ENCODE data around the gene EIF4E1B.
A peak's percentile ranks its signal among the peaks of the same experiment; 100 is the strongest.
"Not testable (repeated sequence)": the region's sequence is repeated elsewhere in the genome, so short reads cannot be mapped to it uniquely, and the experiment has no call there.

Gene EIF4E1B

DNA sequence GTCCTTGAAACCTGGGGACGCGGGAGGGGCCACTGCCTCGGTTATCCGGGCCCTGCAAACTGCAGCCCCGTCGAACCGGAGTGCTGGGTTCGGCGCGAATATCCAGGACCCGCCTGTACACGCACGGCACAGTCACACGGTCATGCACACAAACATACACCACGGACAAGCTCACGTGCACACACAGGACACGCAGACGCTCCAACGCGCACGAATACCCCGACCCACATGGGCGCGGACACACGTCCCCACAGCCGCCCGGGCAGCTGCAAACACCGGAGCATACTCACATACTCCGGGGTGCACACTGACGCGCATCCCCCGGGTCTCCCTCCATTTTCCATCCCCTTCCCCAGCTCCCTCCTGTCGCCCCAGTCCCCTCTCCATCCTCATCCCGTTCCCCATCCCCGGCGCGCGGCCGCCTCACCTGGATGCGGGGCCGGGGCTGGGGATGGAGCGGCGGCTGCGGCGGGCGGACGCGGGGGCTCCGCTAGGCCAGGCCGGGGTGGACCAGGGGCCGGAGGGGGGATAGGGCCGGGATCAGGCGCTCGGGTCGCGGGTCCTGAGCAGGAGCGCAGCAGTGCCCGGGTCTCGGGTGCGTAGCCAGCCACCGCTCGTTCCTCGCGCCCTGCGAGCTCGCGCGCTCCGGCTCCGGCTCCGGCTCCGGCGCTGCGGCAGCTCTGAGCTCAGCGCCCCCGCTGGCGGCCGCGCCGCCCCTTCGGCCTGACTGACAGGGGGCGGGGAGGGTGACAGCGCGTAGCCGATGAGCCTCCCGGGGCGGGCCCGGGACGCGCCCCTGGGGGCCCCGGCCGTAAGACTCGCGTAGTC lies at the start of gene EIF4E1B, which contains the start of gene SNCB:
Gene EIF4E1B, plus strand, starts transcription at position 823 of the 828 bp plus-strand sequence. CDS start 12,113 bp downstream, outside the sequence.
Gene SNCB, minus strand, starts transcription at position 682 of the 828 bp plus-strand sequence. CDS start 880 bp downstream, outside the sequence.
- DNase-seq: peak; percentile 90

GRCh38 chr5:176581361-176581760 lies 49.1 kb upstream of the EIF4E1B start:
- DNase-seq: no peak

DNA sequence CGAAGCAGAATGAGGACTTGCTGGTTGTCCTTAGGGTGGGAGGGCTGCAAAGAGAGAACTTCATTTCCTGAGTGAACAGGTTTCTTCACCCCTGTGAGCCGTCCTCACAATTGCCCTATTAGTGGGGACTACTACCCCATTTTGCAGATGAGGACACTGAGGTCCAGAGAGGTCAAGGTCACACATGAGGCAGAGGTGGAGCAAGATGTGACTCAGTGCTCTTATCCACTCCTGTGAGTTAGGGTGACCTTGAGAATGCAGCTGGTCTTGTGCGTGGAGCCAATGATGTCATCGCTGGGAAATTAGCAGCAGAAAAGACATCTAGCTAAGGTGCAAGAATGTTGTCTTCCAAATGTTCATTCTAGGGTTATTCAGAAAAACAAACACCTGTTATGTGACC lies 47.4 kb upstream of the EIF4E1B start:
- no peak for DNase-seq

- DNase-seq: no peak
Measured at GRCh38 chr5:176587398-176587797, 43.1 kb upstream of the EIF4E1B start.

GRCh38 chr5:176588297-176588696 lies 42.2 kb upstream of the EIF4E1B start:
- no peak for DNase-seq

GRCh38 chr5:176589039-176589769 lies 41.3 kb upstream of the EIF4E1B start:
- no peak for DNase-seq

GRCh38 chr5:176590035-176590717 lies 40.3 kb upstream of the EIF4E1B start:
- DNase-seq: no peak

GRCh38 chr5:176591667-176592066 lies 38.8 kb upstream of the EIF4E1B start:
- not testable (repeated sequence) for DNase-seq

DNA sequence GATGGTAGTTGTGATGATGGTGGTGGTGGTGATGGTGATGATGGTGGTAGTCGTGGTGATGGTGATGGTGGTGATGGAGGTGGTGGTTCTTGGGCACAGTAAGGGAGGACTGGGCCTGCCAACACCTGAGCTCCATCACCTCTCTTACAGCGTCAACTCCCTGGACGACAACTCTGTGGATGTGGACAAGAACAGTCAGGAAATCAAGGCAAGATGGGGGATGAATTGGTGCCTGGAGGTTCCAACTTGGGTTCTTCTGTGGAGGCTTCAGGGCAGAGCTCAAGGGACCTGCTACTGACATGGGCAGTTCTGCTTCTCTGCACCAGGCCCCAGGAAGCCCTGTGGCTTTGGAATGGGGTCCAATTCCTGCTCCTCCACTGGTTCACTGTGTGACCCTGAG lies 37.9 kb upstream of the EIF4E1B start:
- no peak for DNase-seq

DNA sequence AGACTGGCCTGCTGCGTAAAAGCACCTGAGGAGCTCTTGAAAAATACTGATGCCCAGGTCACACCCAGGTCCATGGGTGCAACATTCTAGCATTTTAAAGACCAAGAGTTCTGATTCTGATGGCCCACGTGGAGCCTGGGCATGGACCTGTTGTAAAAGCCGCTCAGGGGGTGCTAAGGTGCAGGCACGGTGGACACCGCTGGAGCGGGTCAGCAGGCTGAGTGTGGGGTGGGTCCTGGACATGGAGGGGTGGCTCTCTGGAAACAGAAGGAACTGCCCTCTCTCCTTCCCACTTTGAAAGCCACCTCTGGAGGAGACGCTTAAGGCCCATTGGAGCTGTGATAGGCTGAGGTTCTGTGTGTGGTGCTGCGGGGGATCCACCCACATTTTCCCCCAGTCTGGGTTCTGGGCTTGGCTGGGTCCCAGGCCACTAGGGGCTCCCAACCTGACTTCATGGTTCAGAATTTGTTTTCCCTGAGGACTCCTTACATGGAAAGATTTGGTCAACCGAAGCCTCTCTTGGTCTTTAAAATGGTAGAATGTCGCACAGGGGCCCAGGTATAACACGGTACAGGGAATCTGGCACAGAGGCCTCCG lies 37.1 kb upstream of the EIF4E1B start:
- DNase-seq: no peak

- no peak for DNase-seq
Measured at GRCh38 chr5:176594554-176594953, 35.9 kb upstream of the EIF4E1B start.

DNA sequence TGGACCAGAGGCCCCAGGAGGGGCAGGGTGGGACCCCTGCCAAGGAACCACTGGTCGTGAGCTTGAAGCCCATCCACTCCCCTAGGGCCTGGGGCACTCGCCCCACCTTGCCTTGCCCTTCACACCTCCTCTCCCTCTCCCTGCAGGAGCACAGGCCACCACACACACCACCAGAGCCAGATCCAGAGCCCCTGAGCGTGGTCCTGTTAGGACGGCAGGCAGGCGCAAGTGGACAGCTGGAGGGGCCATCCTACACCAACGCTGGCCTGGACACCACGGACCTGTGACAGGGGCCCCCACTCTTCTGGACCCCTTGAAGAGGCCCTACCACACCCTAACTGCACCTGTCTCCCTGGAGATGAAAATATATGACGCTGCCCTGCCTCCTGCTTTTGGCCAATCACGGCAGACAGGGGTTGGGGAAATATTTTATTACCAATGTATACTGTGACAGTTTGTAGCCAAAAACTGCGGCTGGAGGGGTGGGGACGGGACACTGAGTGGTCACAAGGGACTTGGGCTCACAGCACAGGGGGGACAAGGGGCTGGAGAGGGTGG lies 35.0 kb upstream of the EIF4E1B start:
- DNase-seq: no peak

- DNase-seq: no peak
Measured at GRCh38 chr5:176596069-176596644, 34.3 kb upstream of the EIF4E1B start.

DNA sequence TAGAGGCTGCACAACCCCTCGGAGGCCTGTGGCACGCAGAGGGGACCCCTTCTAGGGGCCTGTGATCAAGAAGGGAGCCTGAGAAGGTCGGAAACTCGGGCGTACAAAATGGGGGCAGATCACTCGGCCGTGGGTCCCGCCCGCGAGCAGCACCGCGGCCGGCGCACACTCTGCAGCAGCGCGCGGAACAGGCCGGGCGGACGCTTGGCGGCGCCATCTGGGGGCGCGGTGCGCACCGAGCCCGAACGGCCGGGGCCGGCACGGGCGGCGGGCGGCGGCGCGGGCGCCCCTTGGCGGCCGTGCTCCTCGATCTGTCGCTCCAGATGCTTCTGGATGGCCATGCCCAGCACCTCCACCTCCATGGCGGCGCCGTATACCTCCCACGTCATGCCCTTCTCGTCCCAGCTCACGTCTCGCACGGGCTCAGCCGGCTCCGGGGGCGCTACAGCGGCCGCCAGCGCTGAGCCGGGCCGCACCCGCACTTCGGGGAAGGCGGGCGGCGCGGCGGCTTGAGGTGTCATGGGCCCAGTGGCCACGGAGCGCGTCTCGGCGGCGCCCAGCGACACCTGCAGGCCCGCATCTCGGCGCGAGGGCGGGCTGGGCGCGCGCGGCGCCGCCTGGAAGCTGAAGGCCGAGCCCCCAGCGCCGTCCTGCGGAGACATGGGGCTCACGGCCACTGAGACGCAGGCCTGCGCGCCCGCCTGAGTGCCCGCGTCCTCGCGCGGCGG lies 33.6 kb upstream of the EIF4E1B start:
- no peak for DNase-seq

- no peak for DNase-seq
Measured at GRCh38 chr5:176597417-176598389, 32.8 kb upstream of the EIF4E1B start.

- DNase-seq: not testable (repeated sequence)
Measured at GRCh38 chr5:176599749-176600430, 30.6 kb upstream of the EIF4E1B start.

DNA sequence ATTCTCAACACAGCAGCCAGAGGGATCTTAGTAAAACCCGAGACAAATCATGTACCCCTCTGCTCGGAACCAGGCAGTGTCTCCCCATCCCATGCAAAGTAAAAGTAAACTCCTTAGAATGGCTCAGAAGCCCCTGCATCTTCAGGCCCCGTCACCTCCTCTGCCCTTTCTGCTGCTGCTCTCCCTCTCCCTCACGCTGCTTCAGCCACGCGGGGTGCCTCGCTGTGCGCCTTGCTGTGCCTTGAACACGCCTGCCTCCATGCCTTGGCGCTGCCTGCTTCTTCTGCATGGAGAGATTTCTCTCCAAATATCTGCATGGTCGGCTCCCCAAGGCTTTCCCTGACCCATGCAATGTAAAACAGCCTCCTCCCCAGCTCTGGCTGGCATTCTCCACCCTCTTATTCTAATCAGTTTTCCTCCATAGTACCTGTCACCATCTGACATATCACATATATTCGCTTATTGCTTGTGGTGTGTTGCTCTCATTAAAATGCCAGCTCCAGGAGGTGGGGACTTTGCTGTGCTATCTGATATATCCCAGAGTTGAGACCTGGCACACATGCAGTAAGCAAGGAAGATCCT lies 28.5 kb upstream of the EIF4E1B start:
- DNase-seq: peak; percentile 72

DNA sequence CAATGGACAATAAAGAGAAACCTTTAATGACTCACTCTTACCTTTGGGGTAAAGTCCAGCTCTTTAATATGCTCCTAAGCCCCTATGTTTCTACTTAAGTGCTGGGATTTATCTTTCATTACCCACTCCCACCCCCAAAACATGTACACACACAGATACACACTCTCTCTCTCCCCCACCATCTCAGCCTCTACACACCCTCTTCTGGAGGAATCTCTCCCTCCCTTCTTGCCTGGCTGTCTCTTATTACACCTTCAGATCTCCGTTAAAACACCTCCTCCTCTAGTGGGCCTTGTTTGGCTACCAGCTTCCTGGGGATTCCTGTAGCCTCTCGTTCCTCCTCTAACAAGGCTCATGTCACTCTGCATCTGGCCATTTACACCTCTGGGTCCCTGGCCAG lies 27.4 kb upstream of the EIF4E1B start:
- no peak for DNase-seq

- DNase-seq: peak; percentile 41
Measured at GRCh38 chr5:176606032-176606431, 24.4 kb upstream of the EIF4E1B start.
